HG03342 (cell line): ENCODE measurements around the gene PDE11A.

Experiments
- ATAC-seq: cut with Tn5 transposase; IDR thresholded peaks from one replicate; pipeline ENCODE4 v1.9.1; 2021; ENCODE audit warnings: mild to moderate bottlenecking, moderate library complexity; ENCODE audit not compliant: unreplicated experiment

The PDE11A gene

DNA sequence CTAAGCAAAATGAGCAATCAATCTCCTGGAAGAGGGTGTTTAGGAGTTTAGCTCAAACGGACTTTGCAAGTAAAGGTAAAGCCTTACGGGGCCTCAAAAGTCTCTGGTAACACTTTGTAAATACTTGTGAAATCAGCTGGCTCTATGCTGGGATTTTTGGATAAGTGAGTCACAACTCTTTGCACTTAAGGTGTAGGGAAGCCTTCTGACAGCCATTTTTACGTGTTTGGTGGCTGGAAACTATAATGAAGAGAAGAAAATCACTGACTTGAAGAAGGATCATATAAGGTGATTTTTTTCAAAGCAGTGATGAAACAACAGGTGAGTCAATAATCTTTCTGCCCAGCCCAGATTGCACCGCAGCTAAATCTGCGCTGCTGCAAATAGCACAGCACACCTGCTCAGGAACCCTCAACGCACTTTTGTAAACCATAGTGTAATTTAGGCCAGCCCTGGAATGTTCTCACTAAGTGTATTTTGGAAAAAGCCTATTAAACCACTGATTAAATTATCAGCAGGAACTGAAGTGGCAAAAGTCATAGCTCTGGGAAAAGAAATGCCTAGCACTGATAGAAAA lies 461.2 kb downstream of the PDE11A start:
- no peak for ATAC-seq

DNA sequence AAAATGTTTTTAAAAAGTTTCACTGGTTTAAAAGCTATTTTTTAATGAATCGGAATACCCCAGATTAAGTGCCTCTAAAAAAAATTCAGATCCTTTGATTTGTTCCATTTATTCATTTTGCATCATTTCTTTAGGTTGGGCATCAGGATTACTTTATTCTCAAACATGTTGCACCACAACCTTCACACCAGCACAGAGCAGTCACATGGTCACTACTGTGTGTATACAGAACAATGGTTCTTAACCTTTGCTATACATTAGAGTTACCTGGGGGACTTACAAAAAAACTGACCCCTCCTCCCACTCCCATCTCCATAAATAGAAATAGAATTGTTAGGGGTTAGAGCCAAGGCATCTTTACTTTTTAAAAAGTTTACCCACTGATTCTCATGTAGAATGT lies 461.8 kb downstream of the PDE11A start:
- ATAC-seq, result no peak

- no peak for ATAC-seq
Measured at GRCh38 chr2:177606636-177607035, 465.9 kb downstream of the PDE11A start.

DNA sequence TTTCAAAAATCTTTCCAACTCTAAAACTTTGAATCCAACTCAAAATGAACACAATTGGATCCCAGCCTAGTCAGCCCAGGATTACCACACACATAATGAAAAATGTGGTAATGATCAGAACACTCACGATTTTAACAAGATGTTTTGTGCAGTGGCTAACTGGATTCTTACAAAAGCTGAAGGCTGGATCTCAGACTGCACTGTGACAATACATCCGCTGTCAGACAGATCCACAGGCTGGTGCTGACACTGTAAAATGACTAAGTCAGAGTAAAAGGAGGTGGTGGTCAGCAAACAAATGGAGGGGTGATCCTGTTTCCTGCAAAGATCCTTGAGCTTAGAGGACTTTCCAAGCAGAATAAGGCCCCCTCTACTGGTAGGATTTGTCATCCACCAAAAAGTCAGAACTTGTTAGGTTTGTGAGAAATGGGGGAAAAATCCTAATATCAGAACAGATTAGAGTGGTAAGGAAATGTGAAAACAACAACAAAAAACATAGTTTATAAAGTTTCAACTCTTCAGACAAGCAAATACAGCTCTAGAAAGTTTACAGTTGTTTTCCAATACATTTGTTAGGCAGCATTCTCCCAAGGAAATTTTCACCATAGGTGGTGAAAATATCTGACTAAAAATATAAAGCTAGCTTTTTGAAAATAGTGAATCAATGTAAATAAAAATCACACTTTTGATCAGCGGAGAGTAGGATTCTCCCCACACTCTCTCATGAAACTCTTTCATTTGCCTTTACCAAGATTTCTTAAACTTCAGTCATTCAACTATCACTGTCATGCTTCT lies 468.1 kb downstream of the PDE11A start:
- ATAC-seq, result no peak

DNA sequence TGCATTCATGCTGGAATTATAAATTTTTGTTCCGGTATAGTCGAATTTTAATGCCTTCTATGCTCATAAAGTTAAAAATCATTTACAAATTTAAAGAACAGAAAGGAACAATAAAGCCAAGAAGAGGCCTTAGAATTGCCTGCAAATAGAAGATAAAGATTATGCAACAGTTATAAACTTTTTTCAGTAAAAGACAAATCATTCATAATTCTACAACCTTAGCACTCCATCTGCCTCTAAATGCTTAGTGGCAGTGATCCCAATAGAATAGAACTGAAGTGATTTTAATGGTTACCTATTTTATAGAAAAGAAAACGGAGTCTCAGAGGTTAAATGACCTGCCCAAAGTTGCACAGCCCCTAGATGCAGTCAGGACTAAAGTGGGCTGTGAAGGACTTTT lies 468.8 kb downstream of the PDE11A start:
- no peak for ATAC-seq

GRCh38 chr2:177603181-177603580 lies 469.4 kb downstream of the PDE11A start:
- ATAC-seq, result no peak

- ATAC-seq, result no peak
Measured at GRCh38 chr2:177602611-177603164, 469.9 kb downstream of the PDE11A start.

- ATAC-seq, result no peak
Measured at GRCh38 chr2:177600917-177601316, 471.7 kb downstream of the PDE11A start.

DNA sequence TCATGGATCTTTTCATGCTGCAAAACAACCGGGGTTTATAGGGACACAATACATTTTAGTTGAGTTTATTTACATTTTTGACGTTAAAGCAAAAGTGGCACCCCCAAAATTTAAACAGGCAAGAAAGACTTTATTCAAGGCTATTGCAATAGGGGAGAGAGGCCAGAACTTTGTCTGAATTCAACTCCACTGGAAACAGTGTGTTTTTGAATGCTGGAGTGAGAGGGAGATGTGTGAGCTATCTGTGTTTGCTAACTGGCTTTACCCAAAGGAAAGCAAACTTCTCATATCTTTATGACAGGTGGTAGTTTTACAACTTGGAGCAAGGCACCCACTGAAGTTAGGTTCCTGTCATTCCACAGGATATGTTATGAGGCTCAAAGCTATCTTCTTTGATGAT lies 472.6 kb downstream of the PDE11A start:
- no peak for ATAC-seq

GRCh38 chr2:177599139-177599688 lies 473.4 kb downstream of the PDE11A start:
- ATAC-seq, result no peak

DNA sequence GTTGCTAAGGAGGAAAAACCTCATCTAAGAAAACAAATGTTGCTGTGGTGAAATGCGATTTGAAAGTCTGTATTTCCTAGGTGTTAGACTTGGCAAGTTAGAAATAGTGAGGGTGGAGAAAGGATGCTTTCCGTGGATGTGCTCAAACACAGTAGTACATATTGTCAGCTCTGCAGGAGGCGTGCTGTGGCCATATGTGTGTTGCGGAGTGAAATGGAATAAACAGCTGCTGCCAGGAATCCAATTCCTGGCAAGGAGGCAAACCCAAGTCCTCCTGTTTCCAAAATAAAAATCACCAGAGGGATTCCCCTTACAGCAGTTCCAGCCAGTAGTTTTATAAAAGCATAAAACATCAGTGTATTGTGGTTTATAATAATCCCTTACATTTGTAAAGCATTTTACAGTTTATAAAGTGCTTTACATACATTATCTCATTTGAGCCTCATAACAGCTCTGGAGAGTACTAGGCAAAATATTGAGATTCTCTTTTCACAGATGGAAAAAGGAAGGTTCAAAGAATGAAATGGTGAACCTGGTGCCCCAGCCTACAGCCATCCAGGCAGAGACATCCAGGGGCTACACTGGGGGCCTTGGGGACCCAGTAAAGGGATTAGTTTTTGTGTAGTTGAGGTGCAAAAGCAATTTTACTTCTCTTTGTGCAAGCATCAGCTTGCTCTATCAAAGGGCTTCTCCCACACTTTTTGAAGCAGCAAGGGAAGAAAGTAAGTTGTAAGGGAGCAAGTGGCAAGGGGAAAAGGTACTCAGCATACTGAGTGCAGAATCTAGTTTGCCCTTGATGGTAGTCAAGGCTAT lies 474.0 kb downstream of the PDE11A start:
- ATAC-seq, result no peak

- ATAC-seq, result no peak
Measured at GRCh38 chr2:177597759-177598158, 474.8 kb downstream of the PDE11A start.

- no peak for ATAC-seq
Measured at GRCh38 chr2:177596866-177597265, 475.7 kb downstream of the PDE11A start.

- no peak for ATAC-seq
Measured at GRCh38 chr2:177595126-177595845, 477.3 kb downstream of the PDE11A start.

GRCh38 chr2:177593402-177593801 lies 479.2 kb downstream of the PDE11A start:
- ATAC-seq, result no peak

DNA sequence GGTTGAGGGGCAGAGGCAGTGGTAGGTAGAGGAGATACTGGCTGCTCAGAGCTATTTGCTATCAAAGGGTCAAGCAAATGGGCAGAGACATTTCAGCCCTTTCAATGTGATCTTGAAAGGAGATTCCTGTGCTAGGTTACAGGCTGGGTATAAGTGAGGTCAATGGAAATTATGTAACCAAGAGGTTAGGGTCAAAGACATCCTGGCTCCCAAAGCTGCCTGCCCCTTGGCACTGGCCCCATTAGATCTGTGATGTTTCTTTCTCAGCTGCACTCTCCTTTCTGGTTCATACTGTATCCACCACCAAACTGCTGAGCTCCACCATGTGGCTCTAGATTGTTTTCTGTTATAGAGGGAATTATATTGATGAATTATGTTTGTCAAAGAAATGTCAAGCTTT lies 479.6 kb downstream of the PDE11A start:
- no peak for ATAC-seq

DNA sequence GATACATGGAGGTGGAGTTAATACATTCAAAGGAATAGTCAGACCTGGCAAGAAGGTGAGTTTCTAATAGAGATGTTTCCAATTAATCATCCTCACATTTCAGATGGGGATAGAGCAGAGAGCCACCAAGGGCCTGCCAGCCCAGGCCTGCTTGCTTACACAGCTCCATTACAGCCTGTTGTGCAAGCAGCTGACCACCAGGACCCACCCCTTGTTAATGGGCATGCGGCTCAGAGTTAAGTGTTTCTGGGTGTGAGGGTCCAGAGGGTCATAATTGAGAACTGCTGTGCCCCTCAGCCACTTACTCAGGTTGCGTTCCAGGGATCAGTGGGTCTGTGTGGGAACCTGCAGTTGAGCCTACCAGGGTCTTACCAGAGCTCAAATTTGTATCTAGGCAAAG lies 480.2 kb downstream of the PDE11A start:
- ATAC-seq, result no peak

- no peak for ATAC-seq
Measured at GRCh38 chr2:177589186-177589585, 483.4 kb downstream of the PDE11A start.

DNA sequence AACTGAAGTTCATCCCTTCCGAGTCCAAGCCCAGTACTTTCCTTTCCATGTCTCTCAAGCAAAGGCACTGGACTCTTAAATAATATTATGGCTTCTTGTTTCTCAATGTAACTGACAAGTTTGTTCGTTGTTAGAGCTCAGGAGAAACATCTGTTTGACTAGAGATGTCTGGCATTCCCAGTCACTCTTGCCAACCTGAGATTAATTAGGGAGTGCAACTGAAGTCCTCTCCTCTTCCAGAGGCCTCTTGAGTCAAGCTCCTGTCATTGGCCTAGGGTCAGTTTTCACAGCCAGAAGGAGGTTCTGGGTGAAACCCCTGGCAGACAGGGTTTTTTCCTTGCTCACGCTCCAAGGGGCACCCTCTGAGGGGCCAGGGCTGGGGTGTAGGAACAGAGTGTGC lies 483.9 kb downstream of the PDE11A start:
- ATAC-seq, result no peak

GRCh38 chr2:177587371-177587770 lies 485.2 kb downstream of the PDE11A start:
- ATAC-seq, result no peak

GRCh38 chr2:177586154-177586553 lies 486.4 kb downstream of the PDE11A start:
- no peak for ATAC-seq
